Measurements from ENCODE around the gene GTF3C1. TPM values are rescaled to one million over a fixed set of nuclear protein-coding genes. Genes with fewer than 3 reads are reported as not detected.

Gene GTF3C1
- total RNA-seq, 1 donor from 2014 or later = 69.2 TPM

GRCh38 chr16:27410761-27411160, 139.0 kb downstream of the GTF3C1 start:
- Mint-ChIP-seq H3K27me3 (ENCODE audit: low read depth) (no peaks in the 10 kb centered on the region), H3K4me1 (ENCODE audit: low read depth) (peaks cover 31% of the 10 kb centered on the region), H3K27ac (ENCODE audit: unreplicated experiment) (no peak overlapping the region), H3K9me3 (ENCODE audit: low read depth) (peaks cover 13% of the 10 kb centered on the region), H3K4me3 (ENCODE audit: unreplicated experiment) (no peak overlapping the region), H3K36me3 (ENCODE audit: low read depth) (peaks cover 8% of the 10 kb centered on the region)
- no peak for TF ChIP-seq CTCF (IDR thresholded peaks at IDR 0.05)
- no peak for DNase-seq (ENCODE audit: low spot score)

Other genes starting within 250 kb of the GTF3C1 start
- 30.1 to 47.7 TPM (median 41.0 TPM) in 3 replicates for gene IL4R, start 235.9 kb downstream of the GTF3C1 start, total RNA-seq
- gene IL21R, start 147.7 kb downstream of the GTF3C1 start, total RNA-seq = 2.1 to 11.3 TPM (median 2.2 TPM) in 3 replicates
- 20.5 to 25.3 TPM (median 23.2 TPM) in 3 replicates for gene KATNIP, start 231 bp upstream of the GTF3C1 start, total RNA-seq

All from chondrocyte (in vitro differentiated cells).